ENCODE measurements around the gene CBX2. TPM values are rescaled to one million over a fixed set of nuclear protein-coding genes. Genes with fewer than 3 reads are reported as not detected.

CBX2 gene
- total and polyA plus RNA-seq, 2 donors: 4.4 to 12.8 TPM

DNA sequence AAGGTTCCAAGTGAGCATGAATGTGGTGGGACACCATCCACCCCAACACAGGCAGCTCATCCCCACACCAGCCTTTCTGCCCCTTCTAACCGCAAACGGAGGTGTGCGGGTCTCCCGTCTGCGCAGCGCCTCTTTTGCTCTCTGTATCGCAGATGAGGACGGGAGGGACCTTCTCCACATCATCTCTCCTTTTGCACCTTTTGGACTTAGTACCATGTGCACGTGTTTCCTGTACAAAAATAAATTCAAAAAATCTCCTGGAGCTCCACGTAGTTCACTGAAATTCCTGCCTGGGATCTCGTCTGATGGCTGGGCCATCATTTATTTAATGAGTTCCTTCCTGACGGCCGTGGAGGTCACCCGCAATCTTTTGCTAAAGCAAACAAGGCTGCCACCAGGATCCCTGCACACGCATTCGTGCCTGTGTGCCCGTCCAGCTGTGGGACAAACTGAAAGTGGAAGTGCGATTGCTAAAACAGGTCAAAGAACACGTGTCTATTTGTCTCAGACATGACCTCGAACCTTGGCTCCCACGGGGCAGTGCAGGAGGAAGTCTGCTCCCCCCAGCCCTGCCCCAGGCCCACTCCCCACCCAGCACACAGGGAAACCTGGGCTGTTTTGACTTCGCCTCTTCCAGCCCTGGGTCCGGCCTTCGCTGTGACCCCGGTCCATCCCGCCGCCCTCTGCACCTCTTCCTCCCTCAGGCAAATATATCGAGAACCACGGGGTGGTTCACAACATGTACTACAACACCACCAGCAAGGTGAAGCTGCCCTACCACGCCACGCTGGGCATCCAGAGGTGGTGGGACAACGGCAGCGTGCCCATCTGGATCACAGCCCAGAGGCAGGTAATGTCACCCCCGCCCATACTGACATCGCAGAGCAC, 44.9 kb upstream of the CBX2 start:
- DNase-seq (ENCODE audit: low read depth in 6 of 9, low spot score in 9 of 9): peak in 2 of 9 donors; percentile 24 to 62
- WGBS: 82% methylated on average over 35 of the region's 35 CpGs
- H3K27ac ChIP-seq (ENCODE audit: low read depth in 1 of 2, low read length in 1 of 2): no peak overlapping the region

DNA sequence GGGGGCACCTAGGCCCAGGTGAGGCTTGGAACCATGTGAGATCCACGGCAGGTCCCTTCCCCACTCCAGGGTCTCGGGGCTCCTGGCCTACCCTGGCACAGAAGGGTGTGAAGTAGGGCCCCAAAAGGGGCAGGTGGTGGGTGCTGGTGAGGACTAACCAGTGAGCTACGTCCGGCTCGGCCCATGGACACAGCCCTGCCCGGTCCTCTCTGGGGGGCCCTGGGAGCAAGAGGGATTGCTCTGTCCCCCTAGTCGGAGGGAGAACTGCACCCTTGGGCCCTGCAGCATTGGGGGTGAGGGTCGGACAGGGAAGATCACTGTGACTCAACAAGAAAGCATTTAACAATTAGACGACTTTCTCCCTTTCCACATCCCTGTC, 44.3 kb upstream of the CBX2 start:
- Histone ChIP-seq H3K27me3 (ENCODE audit: control insufficient read depth in 2 of 2, insufficient read depth in 1 of 2, low read length in 1 of 2) (peaks cover 0 to 16% of the 10 kb centered on the region in 2 donors), H3K9me3 (ENCODE audit: control insufficient read depth in 2 of 2, insufficient read depth in 1 of 2, low read length in 1 of 2) (peaks cover 0 to 4% of the 10 kb centered on the region in 2 donors), H3K36me3 (ENCODE audit: control insufficient read depth in 2 of 2, insufficient read depth in 2 of 2, low read length in 1 of 2) (no peaks in the 10 kb centered on the region), H3K27ac (ENCODE audit: low read depth in 1 of 2, low read length in 1 of 2) (no peak overlapping the region), H3K4me3 (ENCODE audit: low read length in 2 of 2) (no peak overlapping the region), H3K4me1 (ENCODE audit: control insufficient read depth in 2 of 2, insufficient read depth in 2 of 2, low read length in 2 of 2) (peaks cover 0 to 2% of the 10 kb centered on the region in 2 donors)
- DNase-seq (ENCODE audit: low read depth in 6 of 9, low spot score in 9 of 9): no peak
- 95% methylated on average over 9 of the region's 9 CpGs for WGBS

More for the DNA sequence above, 44.9 kb upstream of the CBX2 start:
- Histone ChIP-seq H3K4me1 (ENCODE audit: control insufficient read depth in 2 of 2, insufficient read depth in 2 of 2, low read length in 2 of 2) (peaks cover 0 to 9% of the 10 kb centered on the region in 2 donors), H3K27me3 (ENCODE audit: control insufficient read depth in 2 of 2, insufficient read depth in 1 of 2, low read length in 1 of 2) (peaks cover 0 to 9% of the 10 kb centered on the region in 2 donors), H3K9me3 (ENCODE audit: control insufficient read depth in 2 of 2, insufficient read depth in 1 of 2, low read length in 1 of 2) (peaks cover 0 to 5% of the 10 kb centered on the region in 2 donors), H3K4me3 (ENCODE audit: low read length in 2 of 2) (no peak overlapping the region), H3K36me3 (ENCODE audit: control insufficient read depth in 2 of 2, insufficient read depth in 2 of 2, low read length in 1 of 2) (no peaks in the 10 kb centered on the region)

GRCh38 chr17:79735096-79735495, 42.9 kb upstream of the CBX2 start:
- 97% methylated on average over 32 of the region's 32 CpGs for WGBS
- DNase-seq (ENCODE audit: low read depth in 6 of 9, low spot score in 9 of 9): no peak

DNA sequence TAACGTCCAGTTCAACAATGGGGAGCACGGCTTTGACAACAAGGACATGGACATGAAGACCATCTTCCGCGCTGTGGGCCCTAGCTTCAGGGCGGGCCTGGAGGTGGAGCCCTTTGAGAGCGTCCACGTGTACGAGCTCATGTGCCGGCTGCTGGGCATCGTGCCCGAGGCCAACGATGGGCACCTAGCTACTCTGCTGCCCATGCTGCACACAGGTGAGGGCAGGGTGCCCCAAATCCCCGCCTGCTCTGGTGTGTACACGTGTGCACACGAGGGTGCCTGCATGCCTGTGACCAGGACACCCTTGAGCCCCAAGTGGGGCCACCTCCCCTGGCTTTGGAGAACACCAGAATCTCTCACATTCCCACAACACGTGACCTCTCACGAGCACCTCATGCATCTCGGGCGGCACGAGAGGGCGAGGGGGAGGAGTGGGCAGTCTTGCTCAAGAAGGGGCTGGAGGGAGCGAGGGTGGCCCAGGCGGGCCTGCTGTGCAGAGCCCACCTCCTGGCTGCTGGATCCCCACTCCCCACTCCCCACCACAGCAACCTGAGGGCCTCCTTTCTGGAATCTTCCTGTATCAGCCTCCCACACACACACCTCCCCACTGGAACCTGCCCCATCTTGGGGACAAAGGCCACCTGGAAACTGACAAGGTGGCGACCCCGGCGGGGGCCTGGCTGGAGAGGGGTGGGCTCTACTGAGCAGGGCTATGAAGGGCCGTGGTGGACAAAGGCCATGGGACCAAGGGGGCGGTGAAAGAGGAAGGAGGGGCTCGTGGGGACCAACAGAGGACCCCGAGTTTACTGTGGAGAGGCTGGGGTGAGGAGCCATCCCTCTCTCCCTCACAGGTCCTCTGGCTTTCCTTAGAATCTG, 40.7 kb upstream of the CBX2 start:
- Histone ChIP-seq H3K9me3 (ENCODE audit: control insufficient read depth in 2 of 2, insufficient read depth in 1 of 2, low read length in 1 of 2) (no peaks in the 10 kb centered on the region), H3K27me3 (ENCODE audit: control insufficient read depth in 2 of 2, insufficient read depth in 1 of 2, low read length in 1 of 2) (peaks cover 12 to 52% of the 10 kb centered on the region in 2 donors), H3K27ac (ENCODE audit: low read depth in 1 of 2, low read length in 1 of 2) (no peak overlapping the region), H3K4me1 (ENCODE audit: control insufficient read depth in 2 of 2, insufficient read depth in 2 of 2, low read length in 2 of 2) (peaks cover 0 to 8% of the 10 kb centered on the region in 2 donors), H3K4me3 (ENCODE audit: low read length in 2 of 2) (no peak overlapping the region), H3K36me3 (ENCODE audit: control insufficient read depth in 2 of 2, insufficient read depth in 2 of 2, low read length in 1 of 2) (no peaks in the 10 kb centered on the region)
- 94% methylated on average over 30 of the region's 30 CpGs for WGBS
- DNase-seq (ENCODE audit: low read depth in 6 of 9, low spot score in 9 of 9): no peak

More at GRCh38 chr17:79735096-79735495, 42.9 kb upstream of the CBX2 start:
- Histone ChIP-seq H3K9me3 (ENCODE audit: control insufficient read depth in 2 of 2, insufficient read depth in 1 of 2, low read length in 1 of 2) (no peaks in the 10 kb centered on the region), H3K27me3 (ENCODE audit: control insufficient read depth in 2 of 2, insufficient read depth in 1 of 2, low read length in 1 of 2) (peaks cover 3 to 30% of the 10 kb centered on the region in 2 donors), H3K4me3 (ENCODE audit: low read length in 2 of 2) (no peak overlapping the region), H3K4me1 (ENCODE audit: control insufficient read depth in 2 of 2, insufficient read depth in 2 of 2, low read length in 2 of 2) (no peaks in the 10 kb centered on the region), H3K27ac (ENCODE audit: low read depth in 1 of 2, low read length in 1 of 2) (no peak overlapping the region), H3K36me3 (ENCODE audit: control insufficient read depth in 2 of 2, insufficient read depth in 2 of 2, low read length in 1 of 2) (no peaks in the 10 kb centered on the region)

GRCh38 chr17:79737922-79738578, 39.9 kb upstream of the CBX2 start:
- DNase-seq (ENCODE audit: low read depth in 6 of 9, low spot score in 9 of 9): no peak

DNA sequence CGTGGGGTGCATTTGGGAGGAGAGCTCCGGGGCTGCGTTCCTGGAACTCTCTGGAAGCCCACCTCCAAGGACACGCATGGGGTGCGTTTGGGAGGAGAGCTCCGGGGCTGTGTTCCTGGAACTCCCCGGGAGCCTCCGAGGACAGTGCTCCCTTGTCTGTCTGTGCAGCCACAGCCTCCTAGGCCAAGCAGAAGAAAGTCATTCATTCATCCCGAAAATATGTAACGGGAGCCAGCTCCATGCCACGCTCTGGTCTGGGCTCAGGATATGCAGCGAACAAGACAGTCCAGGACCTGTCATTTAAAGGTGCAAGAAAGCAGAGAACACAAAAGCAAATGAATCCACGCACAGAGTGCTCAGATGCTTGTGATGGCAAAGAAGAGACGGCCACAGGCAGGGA, 39.3 kb upstream of the CBX2 start:
- no peak overlapping the region for H3K4me3 ChIP-seq (ENCODE audit: low read length in 2 of 2)
- H3K27me3 ChIP-seq (ENCODE audit: control insufficient read depth in 2 of 2, insufficient read depth in 1 of 2, low read length in 1 of 2): peaks cover 12 to 65% of the 10 kb centered on the region in 2 donors
- no peaks in the 10 kb centered on the region for H3K9me3 ChIP-seq (ENCODE audit: control insufficient read depth in 2 of 2, insufficient read depth in 1 of 2, low read length in 1 of 2)
- H3K27ac ChIP-seq (ENCODE audit: low read depth in 1 of 2, low read length in 1 of 2): no peak overlapping the region
- 93% methylated on average over 14 of the region's 14 CpGs for WGBS
- H3K4me1 ChIP-seq (ENCODE audit: control insufficient read depth in 2 of 2, insufficient read depth in 2 of 2, low read length in 2 of 2): peaks cover 0 to 8% of the 10 kb centered on the region in 2 donors
- H3K36me3 ChIP-seq (ENCODE audit: control insufficient read depth in 2 of 2, insufficient read depth in 2 of 2, low read length in 1 of 2): no peaks in the 10 kb centered on the region
- DNase-seq (ENCODE audit: low read depth in 6 of 9, low spot score in 9 of 9): no peak

More at GRCh38 chr17:79737922-79738578, 39.9 kb upstream of the CBX2 start:
- no peaks in the 10 kb centered on the region for H3K36me3 ChIP-seq (ENCODE audit: control insufficient read depth in 2 of 2, insufficient read depth in 2 of 2, low read length in 1 of 2)
- 96% methylated on average over 17 of the region's 17 CpGs for WGBS
- no peak overlapping the region for H3K27ac ChIP-seq (ENCODE audit: low read depth in 1 of 2, low read length in 1 of 2)
- H3K27me3 ChIP-seq (ENCODE audit: control insufficient read depth in 2 of 2, insufficient read depth in 1 of 2, low read length in 1 of 2): peaks cover 12 to 59% of the 10 kb centered on the region in 2 donors
- H3K4me1 ChIP-seq (ENCODE audit: control insufficient read depth in 2 of 2, insufficient read depth in 2 of 2, low read length in 2 of 2): peaks cover 0 to 8% of the 10 kb centered on the region in 2 donors
- H3K9me3 ChIP-seq (ENCODE audit: control insufficient read depth in 2 of 2, insufficient read depth in 1 of 2, low read length in 1 of 2): no peaks in the 10 kb centered on the region
- H3K4me3 ChIP-seq (ENCODE audit: low read length in 2 of 2): no peak overlapping the region

DNA sequence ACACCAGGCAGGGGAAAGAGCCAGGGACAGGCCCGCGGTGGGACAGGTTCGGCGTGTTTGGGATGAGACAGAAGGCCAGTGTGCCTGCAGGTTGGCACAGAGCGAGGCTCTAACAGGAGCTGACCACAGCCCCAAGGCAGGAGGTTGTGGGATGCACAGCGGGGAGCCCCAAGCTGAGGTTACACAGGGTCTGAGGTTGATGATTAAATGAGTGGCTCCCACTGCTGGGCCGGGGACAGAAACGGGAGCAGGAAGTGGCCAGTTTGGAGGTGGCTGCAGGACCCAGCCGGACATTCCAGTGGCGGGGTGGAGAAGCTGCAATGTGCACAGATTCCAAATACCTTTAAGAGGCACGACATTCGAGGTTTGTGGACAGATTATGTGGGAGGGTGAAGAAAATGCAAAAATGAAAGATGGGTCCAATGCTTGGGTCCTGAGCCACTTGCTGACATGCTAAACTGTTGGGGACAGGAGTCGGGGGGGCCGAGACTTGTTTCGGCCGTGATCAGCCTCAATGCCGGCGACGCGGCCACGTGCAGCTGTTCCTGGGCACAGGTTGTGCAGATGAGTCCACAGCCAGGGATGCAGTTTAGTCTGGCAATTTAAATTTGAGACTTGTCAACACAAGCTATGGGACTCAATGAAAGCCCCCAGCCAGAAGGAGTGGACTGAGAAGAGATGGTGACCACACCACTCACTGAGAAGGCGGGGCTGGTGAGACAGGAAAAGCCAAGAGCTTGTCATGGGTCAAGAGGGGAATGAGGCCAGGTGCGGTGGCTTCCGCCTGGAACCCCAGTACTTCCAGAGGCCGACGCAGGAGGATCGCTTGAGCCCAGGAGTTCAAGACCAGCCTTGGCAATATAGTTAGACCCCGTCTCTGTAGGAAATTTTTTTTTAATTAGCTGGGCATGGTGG, 38.5 kb upstream of the CBX2 start:
- DNase-seq (ENCODE audit: low read depth in 6 of 9, low spot score in 9 of 9): no peak
- peaks cover 12 to 65% of the 10 kb centered on the region in 2 donors for H3K27me3 ChIP-seq (ENCODE audit: control insufficient read depth in 2 of 2, insufficient read depth in 1 of 2, low read length in 1 of 2)
- peaks cover 0 to 8% of the 10 kb centered on the region in 2 donors for H3K4me1 ChIP-seq (ENCODE audit: control insufficient read depth in 2 of 2, insufficient read depth in 2 of 2, low read length in 2 of 2)
- H3K9me3 ChIP-seq (ENCODE audit: control insufficient read depth in 2 of 2, insufficient read depth in 1 of 2, low read length in 1 of 2): no peaks in the 10 kb centered on the region
- no peak overlapping the region for H3K4me3 ChIP-seq (ENCODE audit: low read length in 2 of 2)
- 91% methylated on average over 28 of the region's 28 CpGs for whole genome bisulfite sequencing
- no peak overlapping the region for H3K27ac ChIP-seq (ENCODE audit: low read depth in 1 of 2, low read length in 1 of 2)
- no peaks in the 10 kb centered on the region for H3K36me3 ChIP-seq (ENCODE audit: control insufficient read depth in 2 of 2, insufficient read depth in 2 of 2, low read length in 1 of 2)

GRCh38 chr17:79740413-79740812, 37.5 kb upstream of the CBX2 start:
- 44% methylated on average over 8 of the region's 8 CpGs for WGBS
- peaks cover 0 to 8% of the 10 kb centered on the region in 2 donors for H3K4me1 ChIP-seq (ENCODE audit: control insufficient read depth in 2 of 2, insufficient read depth in 2 of 2, low read length in 2 of 2)
- no peak overlapping the region for H3K27ac ChIP-seq (ENCODE audit: low read depth in 1 of 2, low read length in 1 of 2)
- no peak for DNase-seq (ENCODE audit: low read depth in 6 of 9, low spot score in 9 of 9)
- no peaks in the 10 kb centered on the region for H3K36me3 ChIP-seq (ENCODE audit: control insufficient read depth in 2 of 2, insufficient read depth in 2 of 2, low read length in 1 of 2)
- peaks cover 14 to 67% of the 10 kb centered on the region in 2 donors for H3K27me3 ChIP-seq (ENCODE audit: control insufficient read depth in 2 of 2, insufficient read depth in 1 of 2, low read length in 1 of 2)
- no peaks in the 10 kb centered on the region for H3K9me3 ChIP-seq (ENCODE audit: control insufficient read depth in 2 of 2, insufficient read depth in 1 of 2, low read length in 1 of 2)
- H3K4me3 ChIP-seq (ENCODE audit: low read length in 2 of 2): no peak overlapping the region
